Vagina (tissue), 2 donors: ENCODE data around the gene LIMCH1.

ENCODE experiments used
- CTCF ChIP-seq, 3 experiments: fragments of 450-650 bp in 2 of 3; fragments of 200-600 bp in 1 of 3; sonication (generic) in 1 of 3; IDR thresholded peaks; one replicate each; pipeline ENCODE4 v1.5.1; 2017 to 2019; ENCODE audit warnings: antibody characterized with exemption in 3 of 3, mild to moderate bottlenecking in 2 of 3, moderate library complexity in 2 of 3
- POLR2A ChIP-seq, 2 donors: fragments of 450-650 bp; IDR thresholded peaks; one replicate each; pipeline ENCODE4 v1.6.1; 2017; ENCODE audit warnings: antibody characterized with exemption in 2 of 2, mild to moderate bottlenecking in 2 of 2, moderate library complexity in 2 of 2
- POLR2AphosphoS5 ChIP-seq, 2 donors: sonication (generic); formaldehyde crosslinking; IDR thresholded peaks; one replicate each; pipeline ENCODE4 v1.9.0; 2017; ENCODE audit warnings: antibody characterized with exemption in 2 of 2, mild to moderate bottlenecking in 2 of 2, low read depth in 1 of 2; ENCODE audit not compliant: insufficient read depth in 1 of 2

GRCh38 chr4:41512136-41512535 is 25.8 kb upstream of the LIMCH1 start:
- TF ChIP-seq CTCF (IDR thresholded peaks at IDR 0.05) = no peak
- TF ChIP-seq POLR2A (IDR thresholded peaks at IDR 0.05) = no peak
- no peak for TF ChIP-seq POLR2AphosphoS5 (IDR thresholded peaks at IDR 0.05; ENCODE audit: insufficient read depth in 1 of 2, low read depth in 1 of 2)
